HG03575 (cell line): ENCODE measurements around the gene FILIP1.

ENCODE experiments used
- ATAC-seq: cut with Tn5 transposase; IDR thresholded peaks from one replicate; pipeline ENCODE4 v1.9.1; 2021; ENCODE audit not compliant: unreplicated experiment, insufficient number of reproducible peaks, low FRiP score; ENCODE audit errors: extremely low read depth

FILIP1 gene

DNA sequence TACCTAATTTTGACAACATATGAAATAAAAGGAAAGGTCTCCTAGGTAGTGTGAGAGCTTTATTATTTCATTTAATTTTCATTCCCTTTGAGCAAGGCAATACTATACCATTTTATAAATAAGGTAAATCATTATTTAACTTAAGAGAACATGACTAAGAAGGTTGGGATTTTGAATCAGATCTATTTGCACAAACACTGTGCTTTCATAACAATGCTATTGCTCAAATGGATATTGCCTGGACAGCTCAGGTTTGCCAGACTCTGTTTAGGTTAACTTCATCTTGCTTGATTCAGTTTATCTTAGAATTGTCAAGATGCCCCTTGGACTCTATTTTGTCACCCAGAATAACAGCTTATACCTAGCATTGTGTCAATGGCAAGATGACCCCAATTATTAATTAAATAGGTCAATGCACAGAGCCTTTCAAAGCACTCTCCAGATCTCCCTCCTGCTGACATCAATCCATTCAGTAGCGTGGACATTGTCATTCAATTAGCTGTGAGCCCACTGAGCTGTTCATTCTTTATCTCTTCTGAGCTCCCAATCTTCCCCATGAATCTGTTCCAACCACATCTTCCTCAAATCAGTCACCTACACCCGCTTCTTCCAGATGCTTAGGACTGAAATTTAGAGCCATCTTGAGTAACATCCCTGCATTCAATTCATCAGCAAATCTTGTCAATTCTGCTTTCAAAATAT, 166.9 kb downstream of the FILIP1 start:
- ATAC-seq, result no peak

DNA sequence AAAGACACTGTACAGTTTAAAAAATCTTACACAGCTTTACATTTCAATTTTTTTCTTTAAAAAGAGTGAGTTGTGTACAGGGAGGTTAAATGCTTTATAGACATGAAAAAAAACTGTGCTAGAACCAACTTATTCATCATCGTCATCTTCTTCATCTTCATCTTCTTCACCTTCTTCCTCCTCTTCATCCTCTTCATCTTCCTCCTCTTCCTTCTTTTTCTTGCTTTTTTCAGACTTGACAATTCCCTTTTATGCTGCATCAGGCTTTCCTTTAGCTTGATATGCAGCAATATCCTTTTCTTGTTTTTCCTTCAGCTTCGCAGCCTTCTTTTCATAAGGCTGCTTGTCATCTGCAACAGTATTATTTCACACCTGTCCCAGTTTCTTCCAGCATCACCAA, 174.7 kb downstream of the FILIP1 start:
- ATAC-seq, result no peak

DNA sequence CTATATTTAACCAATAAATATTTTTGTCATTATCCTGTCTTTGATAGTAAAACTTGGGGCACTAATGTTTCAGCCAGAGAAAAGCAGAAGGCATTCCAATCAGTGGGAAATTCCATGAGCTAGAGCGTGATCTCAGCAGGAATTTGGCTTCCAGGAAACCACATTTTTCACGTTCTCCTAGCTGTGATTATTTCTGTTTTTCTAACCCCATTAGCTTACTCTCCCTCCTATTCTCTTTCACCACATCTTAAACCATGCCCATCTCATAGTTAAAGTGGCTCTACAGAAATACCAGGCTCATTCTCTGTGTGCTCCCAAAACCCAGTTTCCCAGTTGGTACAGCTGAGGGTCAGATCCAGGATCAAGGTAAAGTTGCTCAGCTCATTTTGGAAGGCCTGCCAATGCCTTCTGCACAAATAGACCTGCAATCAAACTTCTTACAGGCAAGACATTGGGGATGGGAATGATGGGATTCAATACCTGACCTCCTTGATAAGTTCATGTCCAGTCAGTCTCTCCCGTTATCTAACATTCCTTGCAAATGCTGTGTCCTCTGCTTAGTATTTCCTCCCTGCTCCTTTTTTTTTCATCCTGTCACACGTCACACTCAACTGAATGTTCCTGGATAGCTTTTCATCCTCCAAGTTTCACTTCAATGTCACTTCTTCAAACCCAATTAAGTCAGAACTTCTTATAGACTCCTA, 175.9 kb downstream of the FILIP1 start:
- no peak for ATAC-seq

DNA sequence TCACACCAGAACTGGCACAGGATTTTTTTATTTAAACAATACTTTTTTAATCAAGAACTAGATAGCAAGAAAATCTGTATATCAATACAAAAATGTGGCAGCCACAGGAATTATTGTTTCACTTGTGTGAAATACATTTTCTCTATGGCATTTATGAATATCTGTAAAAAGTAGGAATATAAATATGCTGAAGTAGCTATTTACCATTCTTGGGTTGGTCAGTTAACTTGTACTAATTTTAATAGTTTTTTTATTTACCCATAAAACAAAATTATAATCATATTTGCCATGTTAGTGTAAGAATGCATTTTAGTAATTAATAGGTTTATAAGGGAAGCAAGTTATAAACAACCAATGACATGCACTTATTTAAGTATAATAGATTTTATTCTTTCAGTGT, 177.6 kb downstream of the FILIP1 start:
- ATAC-seq, result no peak

DNA sequence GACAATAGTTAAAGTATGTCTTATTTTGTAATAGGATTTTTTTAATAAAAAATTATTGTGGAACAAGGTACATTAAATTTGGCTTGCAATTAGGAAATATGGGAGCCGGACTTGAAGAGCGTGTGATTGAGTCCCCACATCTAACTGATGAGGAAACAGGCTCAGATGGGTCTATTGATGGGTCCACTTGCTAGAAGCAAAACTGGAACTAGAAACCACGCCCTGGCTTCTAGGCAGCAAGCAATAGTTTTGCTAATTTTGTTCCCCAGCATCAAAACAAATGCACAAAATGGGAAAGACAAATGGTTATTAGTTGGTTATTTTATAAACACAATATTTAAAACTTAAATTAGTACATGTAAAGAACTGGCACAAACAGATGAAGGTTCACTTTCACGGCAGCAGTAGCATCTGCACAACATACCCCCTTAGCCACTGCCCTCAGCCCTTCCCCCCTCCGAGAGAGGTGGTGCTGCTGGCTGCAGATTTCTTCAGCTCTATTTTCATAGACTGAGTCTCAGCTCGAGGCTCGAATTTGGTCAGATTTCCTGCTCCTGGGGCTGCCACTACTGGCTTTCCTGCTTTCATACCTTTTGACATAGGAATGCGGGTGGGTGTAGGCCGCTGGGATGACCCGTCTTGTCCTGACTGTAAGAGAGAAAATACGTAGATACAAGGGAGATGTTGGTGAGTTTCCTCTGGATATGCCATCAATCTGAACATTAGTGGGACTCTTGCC, 185.2 kb downstream of the FILIP1 start:
- ATAC-seq, result no peak

DNA sequence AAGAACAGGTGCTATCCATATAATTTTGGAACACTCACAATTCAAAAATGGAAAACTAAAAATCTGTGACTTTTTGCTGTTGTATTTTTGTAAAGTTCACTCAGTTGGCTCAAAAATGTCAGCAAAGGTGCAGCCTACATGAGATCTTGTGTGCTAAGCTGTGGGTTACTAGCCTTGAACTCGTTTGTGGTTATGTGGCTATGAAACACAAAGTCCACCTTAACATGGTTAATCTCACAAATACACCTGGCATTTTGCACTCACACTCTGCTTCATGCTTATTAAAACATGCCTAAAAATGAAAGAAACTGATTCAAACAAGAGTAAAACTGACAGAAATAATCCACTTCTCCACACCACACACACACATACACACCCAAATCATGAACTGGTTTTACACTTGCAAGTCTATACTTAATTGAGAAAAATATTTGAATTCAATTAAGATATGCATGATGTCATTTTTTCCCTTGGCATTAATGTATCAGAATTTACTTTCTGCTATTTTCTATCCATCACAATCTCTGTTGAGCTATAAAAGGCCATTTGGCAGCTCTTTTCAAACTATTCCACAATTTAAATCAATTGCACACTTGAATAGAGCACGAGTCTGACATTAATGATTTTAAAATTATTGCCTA, 186.1 kb downstream of the FILIP1 start:
- ATAC-seq, result no peak

DNA sequence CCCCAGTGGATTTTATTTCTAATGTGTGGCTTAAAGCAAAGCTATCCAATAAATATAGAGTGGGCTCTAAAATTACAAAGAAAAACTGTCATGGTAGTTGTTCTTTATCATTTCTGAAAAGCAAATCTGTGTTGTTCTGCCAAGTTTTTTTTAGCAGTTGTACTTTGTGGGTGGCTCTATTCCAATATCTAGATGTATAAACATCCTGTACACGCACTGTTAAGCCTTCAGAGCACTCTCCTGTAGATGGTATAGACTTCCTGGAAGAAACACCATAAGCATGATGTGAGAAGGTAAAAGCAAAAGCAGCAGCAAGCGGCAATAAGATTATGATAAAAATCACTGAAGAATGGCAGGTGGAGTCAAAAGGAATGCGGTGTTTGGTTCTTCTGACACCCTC, 187.5 kb downstream of the FILIP1 start:
- ATAC-seq, result no peak

DNA sequence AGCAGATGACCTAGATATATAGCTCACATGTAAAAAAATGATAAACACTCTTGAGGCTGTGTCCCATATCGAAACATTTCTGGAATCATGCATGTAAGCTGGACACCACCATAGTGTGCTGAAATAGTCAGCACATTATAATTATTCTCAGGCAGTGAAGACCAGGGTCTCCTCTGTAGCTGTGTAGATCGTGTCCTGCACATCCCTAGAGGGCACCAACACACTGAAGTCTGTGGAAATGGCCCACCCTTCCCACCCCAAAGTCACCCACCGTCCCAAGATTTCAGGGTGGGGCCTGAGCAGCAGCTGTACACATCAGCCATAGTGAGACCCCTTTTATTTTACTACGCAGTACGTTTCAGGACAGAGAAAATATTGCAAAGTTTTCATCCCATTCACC, 188.0 kb downstream of the FILIP1 start:
- no peak for ATAC-seq

DNA sequence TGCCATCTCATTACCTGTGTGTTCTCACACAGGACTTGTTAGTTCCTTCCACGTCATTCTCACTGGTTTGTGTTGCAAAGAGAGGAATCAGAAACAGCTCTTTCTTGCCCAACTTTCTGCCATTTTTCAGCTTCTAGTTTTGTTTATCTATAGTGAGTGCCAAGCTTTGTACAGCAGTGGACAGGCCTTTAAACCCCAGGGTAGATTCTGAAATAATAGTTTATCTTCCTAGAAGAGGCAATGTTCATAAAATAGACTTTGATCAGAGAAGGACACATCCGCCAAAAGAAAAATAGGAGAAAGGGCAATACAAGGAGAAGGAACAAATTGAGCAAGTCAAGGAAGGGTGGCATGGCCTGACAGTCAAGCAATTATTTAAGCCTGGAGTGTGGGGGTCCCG, 191.3 kb downstream of the FILIP1 start:
- no peak for ATAC-seq

DNA sequence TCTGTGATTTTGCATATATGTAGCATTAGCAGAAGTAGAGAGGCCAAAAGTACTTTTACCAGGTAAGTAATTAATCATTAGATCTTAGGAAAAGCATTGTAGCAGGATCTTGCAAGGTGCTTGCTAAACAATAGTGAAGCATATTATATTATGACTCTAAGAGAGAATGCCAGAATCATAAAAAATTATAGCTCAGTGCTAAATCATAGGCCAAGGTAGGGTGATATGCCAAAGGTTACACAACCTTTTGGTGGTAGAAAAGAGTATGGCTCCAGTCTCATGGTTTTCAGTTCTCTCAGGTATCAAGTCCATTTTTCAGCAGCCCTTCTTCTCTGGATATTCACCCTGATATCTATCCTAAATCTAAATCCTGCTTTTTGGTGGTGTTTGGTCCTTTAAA, 192.1 kb downstream of the FILIP1 start:
- no peak for ATAC-seq

DNA sequence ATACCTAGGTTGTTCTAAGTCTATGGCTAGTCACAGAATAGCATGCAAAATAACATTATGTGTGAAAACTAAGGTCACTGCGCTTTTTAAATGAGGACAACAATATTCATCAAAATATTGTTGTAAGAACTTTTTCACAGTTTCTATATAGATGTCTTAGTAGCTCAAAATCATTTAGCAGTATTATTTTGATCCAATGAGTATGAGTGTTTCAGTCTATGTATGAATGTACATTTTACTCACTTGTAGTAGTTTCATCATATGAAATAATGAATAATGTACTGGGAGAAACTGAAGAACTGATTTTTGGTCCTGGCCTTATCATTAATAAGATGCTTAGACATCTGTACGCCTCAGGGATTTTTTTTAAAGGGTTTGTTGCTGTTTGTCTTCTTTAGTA, 192.5 kb downstream of the FILIP1 start:
- no peak for ATAC-seq

DNA sequence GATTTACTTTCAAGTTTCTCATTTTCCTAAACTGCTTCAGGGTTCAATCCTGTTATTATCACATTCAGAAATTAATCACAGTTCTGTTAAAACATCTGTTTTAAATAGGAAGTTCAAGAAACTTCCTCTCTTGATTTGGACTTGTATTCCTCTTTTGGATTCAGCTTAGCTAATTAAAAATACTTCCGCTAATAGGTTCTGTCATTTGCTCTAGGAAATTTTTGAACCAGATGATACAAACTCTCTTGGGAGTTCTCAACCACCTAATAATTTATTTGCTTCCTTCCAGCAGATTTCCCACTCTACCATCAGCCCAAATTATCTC, 193.1 kb downstream of the FILIP1 start:
- ATAC-seq, result no peak

DNA sequence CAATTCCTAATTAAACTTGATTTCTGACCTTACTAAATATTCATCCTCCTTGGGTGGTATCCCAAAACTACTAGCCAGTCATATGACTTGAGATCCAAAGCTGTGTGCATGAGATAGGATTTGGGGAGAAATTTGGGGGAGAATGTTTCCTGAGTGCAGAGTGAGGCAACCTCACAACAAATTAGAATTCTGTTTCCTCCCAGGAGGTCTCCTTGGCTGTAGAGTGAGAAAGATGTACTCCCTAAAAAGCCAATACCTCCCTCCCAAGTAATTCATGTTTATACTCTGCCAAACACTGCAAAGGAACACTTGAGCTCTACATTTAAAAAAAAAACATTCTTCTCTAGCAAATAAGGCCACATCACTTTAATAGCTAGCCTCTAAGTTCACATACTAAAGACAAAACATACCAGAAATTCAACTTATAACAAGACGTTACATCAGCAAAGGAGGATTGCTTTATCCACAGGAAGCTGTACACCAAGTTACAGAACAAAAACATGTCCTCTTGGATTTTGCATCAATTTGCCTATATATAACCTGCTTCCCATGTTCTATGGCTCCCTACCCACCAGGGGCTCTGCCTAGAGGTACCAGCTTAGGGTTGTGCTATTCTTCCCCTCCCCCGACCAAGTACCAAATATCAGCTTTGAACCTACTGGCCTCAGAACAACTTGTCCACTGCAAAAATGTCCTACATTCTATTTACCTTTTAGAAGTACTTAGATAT, 193.6 kb downstream of the FILIP1 start:
- no peak for ATAC-seq

DNA sequence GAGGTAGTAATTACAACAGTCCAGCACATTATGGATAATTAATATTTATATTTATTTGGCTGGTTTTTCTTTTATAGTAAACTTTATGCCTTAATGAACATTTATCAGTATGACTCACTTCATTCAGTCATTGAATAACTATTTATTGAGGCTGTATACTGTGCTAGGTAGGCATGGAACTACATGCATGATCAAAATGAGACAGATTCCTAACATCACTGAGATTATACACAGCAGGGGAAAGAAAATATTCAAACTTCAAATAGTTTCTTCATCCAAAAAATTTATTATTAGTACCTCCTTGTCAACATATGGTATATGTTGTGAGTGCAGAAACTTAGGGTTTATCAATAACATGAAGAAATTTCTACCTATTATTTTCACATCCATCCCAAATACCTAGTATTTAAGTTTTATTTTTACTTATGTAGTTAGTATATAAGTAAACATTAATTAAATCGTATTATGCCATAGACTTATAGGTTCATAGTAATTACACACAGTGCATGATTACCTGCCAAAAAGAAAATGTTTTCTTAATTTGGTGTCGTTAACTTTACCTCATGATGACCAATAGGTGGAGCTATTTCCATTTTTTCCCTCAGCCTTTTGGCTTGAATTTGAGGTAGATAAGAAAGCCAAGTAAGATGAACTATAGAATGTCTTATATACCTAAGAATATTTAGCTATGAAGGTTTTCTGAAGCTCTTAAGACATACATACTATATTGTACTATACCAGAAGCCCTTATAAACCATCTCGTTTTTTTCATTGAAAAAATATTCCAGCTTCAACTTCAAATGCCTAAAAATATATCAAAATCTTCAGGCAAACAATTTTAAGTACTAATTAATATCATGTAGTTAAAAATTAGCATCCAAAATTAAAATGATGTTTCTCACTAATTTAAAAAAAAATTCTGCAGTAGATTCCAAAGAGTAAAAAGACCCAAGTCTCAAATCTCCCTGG, 196.5 kb downstream of the FILIP1 start:
- ATAC-seq, result no peak

DNA sequence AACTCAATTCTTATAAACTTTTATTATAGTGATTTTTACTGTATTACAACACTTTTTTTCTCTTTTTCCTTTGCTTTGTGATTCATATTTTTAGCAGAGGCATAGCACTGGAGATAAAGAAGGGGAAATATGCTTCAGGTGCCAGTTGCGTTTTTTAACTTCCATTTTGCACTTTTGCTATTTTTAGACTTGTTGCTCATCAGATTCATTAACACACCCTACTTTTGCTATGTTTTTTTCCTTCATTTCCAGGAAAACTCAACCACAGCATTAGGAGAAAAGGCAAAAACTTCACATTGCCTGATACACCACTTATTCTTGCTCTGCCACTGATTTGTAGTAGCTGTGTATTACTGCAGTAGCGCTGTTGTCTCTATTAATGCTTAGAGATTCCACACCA, 201.0 kb downstream of the FILIP1 start:
- no peak for ATAC-seq

DNA sequence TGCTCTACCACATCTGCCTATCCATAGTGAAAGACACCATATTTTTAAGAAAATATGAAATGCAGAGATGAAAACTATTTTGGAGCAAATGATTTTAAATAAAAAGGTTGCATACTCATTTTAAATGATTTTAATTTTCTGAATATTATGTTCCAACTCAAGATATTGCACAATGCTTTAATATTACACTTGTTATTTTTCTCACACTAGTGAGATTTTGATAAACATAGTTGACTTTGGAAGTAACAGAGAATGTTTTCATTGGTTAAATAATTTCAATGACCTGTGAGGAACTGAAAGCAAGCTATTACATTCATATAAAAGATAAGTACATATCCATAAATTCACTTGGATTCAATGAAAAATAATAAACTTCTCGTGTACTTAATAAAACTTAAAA, 201.9 kb downstream of the FILIP1 start:
- no peak for ATAC-seq

DNA sequence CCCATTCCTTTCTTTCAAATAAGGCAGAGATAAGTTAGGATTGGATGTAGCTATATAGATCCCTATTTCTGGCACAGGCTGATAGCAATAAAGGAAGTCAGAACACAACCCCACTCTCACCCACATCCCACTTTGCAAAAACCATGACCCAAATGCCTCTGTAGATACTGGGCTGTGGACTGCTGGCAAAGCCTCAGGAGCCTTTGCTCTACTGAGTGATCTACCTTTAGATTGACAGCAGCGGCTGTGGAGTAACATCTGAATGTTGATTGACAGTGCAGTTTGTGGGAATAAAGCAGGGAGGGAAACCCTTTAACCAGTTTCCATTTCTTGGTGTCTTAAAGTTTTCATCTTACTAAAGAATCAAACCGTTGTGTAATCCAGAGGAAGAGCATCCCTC, 202.3 kb downstream of the FILIP1 start:
- no peak for ATAC-seq
